ENCODE measurements around the gene ELMO1. TPM values are rescaled to one million over a fixed set of nuclear protein-coding genes. Genes with fewer than 3 reads are reported as not detected.

Gene ELMO1
- total and polyA plus RNA-seq, 4 donors = 6.7 to 51.5 (median 14.8) TPM

GRCh38 chr7:36904802-36905201, 543.9 kb downstream of the ELMO1 start:
- DNase-seq (ENCODE audit: low spot score) = no peak
- Histone ChIP-seq H3K4me1 (ENCODE audit: control insufficient read depth in 4 of 4, insufficient read depth in 4 of 4, low read length in 3 of 4) (peaks cover 7 to 41% (median 26%) of the 10 kb centered on the region in 4 donors), H3K4me3 (ENCODE audit: low read depth in 1 of 3, low read length in 3 of 3) (no peak overlapping the region), H3K9me3 (ENCODE audit: control insufficient read depth in 4 of 4, low read length in 3 of 4) (no peaks in the 10 kb centered on the region), H3K36me3 (ENCODE audit: control insufficient read depth in 4 of 4, insufficient read depth in 3 of 4, low read depth in 1 of 4, low read length in 3 of 4) (no peaks in the 10 kb centered on the region), H3K27ac (ENCODE audit: low read depth in 1 of 2, low read length in 2 of 2) (no peak overlapping the region), H3K9ac (ENCODE audit: low read depth in 1 of 2, low read length in 2 of 2) (no peak overlapping the region), H3K27me3 (ENCODE audit: control insufficient read depth in 4 of 4, insufficient read depth in 4 of 4, low read length in 3 of 4) (no peaks in the 10 kb centered on the region)
- 34% methylated on average over 2 of the region's 2 CpGs for WGBS
- TF ChIP-seq CTCF (IDR thresholded peaks at IDR 0.05; ENCODE audit: low read depth, low read length, missing input control) (no peak), RXRA (IDR thresholded peaks at IDR 0.05) (no peak), REST (IDR thresholded peaks at IDR 0.05) (no peak), RAD21 (IDR thresholded peaks at IDR 0.05) (no peak), FOXA1 (IDR thresholded peaks at IDR 0.05) (no peak), EGR1 (IDR thresholded peaks at IDR 0.05; ENCODE audit: low read depth in 2 of 2) (no peak), MAX (IDR thresholded peaks at IDR 0.05) (no peak), NR2F2 (IDR thresholded peaks at IDR 0.05) (no peak), HNF4A (conservative IDR thresholded peaks at IDR 0.05) (no peak), GABPA (IDR thresholded peaks at IDR 0.05 in 1 of 2, conservative IDR thresholded peaks at IDR 0.05 in 1 of 2) (no peak)

GRCh38 chr7:36904101-36904500, 544.6 kb downstream of the ELMO1 start:
- over 99% methylated on average over 3 of the region's 3 CpGs for WGBS
- H3K9me3 ChIP-seq (ENCODE audit: control insufficient read depth in 4 of 4, low read length in 3 of 4) = no peaks in the 10 kb centered on the region
- TF ChIP-seq YY1 (IDR thresholded peaks at IDR 0.05) (no peak), NR2F2 (IDR thresholded peaks at IDR 0.05) (no peak), HNF4A (conservative IDR thresholded peaks at IDR 0.05) (no peak), REST (IDR thresholded peaks at IDR 0.05) (no peak), CTCF (IDR thresholded peaks at IDR 0.05; ENCODE audit: low read depth, low read length, missing input control) (no peak), RAD21 (IDR thresholded peaks at IDR 0.05) (no peak), FOXA1 (IDR thresholded peaks at IDR 0.05) (no peak)
- DNase-seq (ENCODE audit: low spot score) = no peak
- H3K27ac ChIP-seq (ENCODE audit: low read depth in 1 of 2, low read length in 2 of 2) = no peak overlapping the region
- no peaks in the 10 kb centered on the region for H3K36me3 ChIP-seq (ENCODE audit: control insufficient read depth in 4 of 4, insufficient read depth in 3 of 4, low read depth in 1 of 4, low read length in 3 of 4)
- H3K9ac ChIP-seq (ENCODE audit: low read depth in 1 of 2, low read length in 2 of 2) = no peak overlapping the region
- H3K27me3 ChIP-seq (ENCODE audit: control insufficient read depth in 4 of 4, insufficient read depth in 4 of 4, low read length in 3 of 4) = no peaks in the 10 kb centered on the region
- H3K4me3 ChIP-seq (ENCODE audit: low read depth in 1 of 3, low read length in 3 of 3) = no peak overlapping the region
- peaks cover 7 to 41% (median 26%) of the 10 kb centered on the region in 4 donors for H3K4me1 ChIP-seq (ENCODE audit: control insufficient read depth in 4 of 4, insufficient read depth in 4 of 4, low read length in 3 of 4)

Data from liver (tissue), 9 donors.